H1 (cell line): Measurements from ENCODE around the gene L3MBTL4. TPM values are rescaled to one million over a fixed set of nuclear protein-coding genes. Genes with fewer than 3 reads are reported as not detected.

Source experiments
- CTCF ChIA-PET: fragments of 300-600 bp; sonication (Branson Sonifier 250); formaldehyde crosslinking; loops from one replicate; lab custom pipeline; 2021; ENCODE audit not compliant: partially characterized antibody; lab: Charles Lee
- POLR2A ChIA-PET: fragments of 300-600 bp; sonication (Branson Sonifier 250); formaldehyde crosslinking; loops from one replicate; lab custom pipeline; 2021; ENCODE audit warnings: inconsistent platforms; ENCODE audit not compliant: partially characterized antibody; lab: Charles Lee
- DNase-seq, 2 experiments: peaks; one replicate each; pipeline versions ENCODE4 v3.0.0 to v3.0.0-alpha.2; 2010 to 2022; ENCODE audit warnings: low spot score in 2 of 2, low read depth in 1 of 2, mixed read lengths in 1 of 2
- FAIRE-seq: peaks from 2 replicates; lab custom pipeline; 2011; peaks lifted over from hg19 to GRCh38; lab: Jason Lieb, UNC
- H2AFZ ChIP-seq: 2 replicates; pipeline ENCODE4 v1.8.1; 2012; ENCODE audit warnings: low read length, inconsistent platforms
- H2AK5ac ChIP-seq: 2 replicates; pipeline ENCODE4 v1.6.1; 2013; ENCODE audit warnings: low read depth, low read length
- H2BK120ac ChIP-seq: replicated peaks from 2 replicates; pipeline ENCODE3; 2013; ENCODE audit warnings: low read depth, low read length, inconsistent platforms
- H2BK12ac ChIP-seq: 2 replicates; pipeline ENCODE4 v1.6.1; 2013; ENCODE audit warnings: low read depth, low read length
- H2BK15ac ChIP-seq: 2 replicates; pipeline ENCODE4 v1.6.1; 2013; ENCODE audit warnings: low read length
- H2BK20ac ChIP-seq: 2 replicates; pipeline ENCODE4 v1.6.1; 2013; ENCODE audit warnings: low read length
- H2BK5ac ChIP-seq: 2 replicates; pipeline ENCODE4 v1.6.1; 2013; ENCODE audit warnings: low read depth, low read length
- H3K14ac ChIP-seq: 2 replicates; pipeline ENCODE4 v1.6.1; 2013; ENCODE audit warnings: inconsistent platforms; ENCODE audit not compliant: insufficient read length
- H3K18ac ChIP-seq: 2 replicates; pipeline ENCODE4 v1.6.1; 2013; ENCODE audit warnings: low read length; ENCODE audit errors: extremely low read depth
- H3K23ac ChIP-seq: 2 replicates; pipeline ENCODE4 v1.6.1; 2013; ENCODE audit warnings: inconsistent platforms; ENCODE audit not compliant: insufficient read length
- H3K23me2 ChIP-seq: 2 replicates; pipeline ENCODE4 v1.6.1; 2013; ENCODE audit warnings: low read depth, low read length
- H3K27ac ChIP-seq: 2 replicates; pipeline ENCODE4 v1.6.1; 2011; ENCODE audit warnings: low read depth, low read length, inconsistent platforms
- H3K27me3 ChIP-seq, 4 experiments: replicated peaks in 1 of 4; 1 replicate in 1 of 4; 2 replicates in 3 of 4; pipeline versions ENCODE4 v1.6.1 to v1.8.1; 2011 to 2013; ENCODE audit warnings: low read length in 3 of 4, mild to moderate bottlenecking in 3 of 4, inconsistent platforms in 2 of 4, mixed read lengths in 2 of 4, moderate library complexity in 1 of 4; ENCODE audit not compliant: control insufficient read depth in 3 of 4, insufficient read depth in 3 of 4; ENCODE audit errors: extremely low read depth in 1 of 4
- H3K36me3 ChIP-seq, 4 experiments: 2 replicates each; pipeline versions ENCODE4 v1.6.1 to v1.8.1; 2011 to 2013; ENCODE audit warnings: mild to moderate bottlenecking in 4 of 4, low read length in 3 of 4, moderate library complexity in 2 of 4, control low read depth in 1 of 4, inconsistent platforms in 1 of 4; ENCODE audit not compliant: insufficient read depth in 4 of 4, control insufficient read depth in 2 of 4
- H3K4ac ChIP-seq: replicated peaks from 2 replicates; pipeline ENCODE3; 2013; ENCODE audit warnings: low read length, low read depth, mixed read lengths, inconsistent platforms; ENCODE audit not compliant: insufficient read length
- H3K4me1 ChIP-seq, 4 experiments: replicated peaks in 1 of 4; 1 replicate in 1 of 4; 2 replicates in 3 of 4; pipeline versions ENCODE4 v1.6.1 to v1.8.1; 2011 to 2013; ENCODE audit warnings: low read length in 3 of 4, inconsistent platforms in 2 of 4, mixed read lengths in 1 of 4; ENCODE audit not compliant: insufficient read depth in 4 of 4, control insufficient read depth in 3 of 4
- H3K4me2 ChIP-seq, 2 experiments: 2 replicates each; pipeline versions ENCODE4 v1.6.1 to v1.8.1; 2011 to 2013; ENCODE audit warnings: low read depth in 2 of 2, low read length in 2 of 2, control low read depth in 1 of 2, inconsistent platforms in 1 of 2, mild to moderate bottlenecking in 1 of 2; ENCODE audit not compliant: insufficient read depth in 1 of 2
- H3K4me3 ChIP-seq, 4 experiments: fragments of 200-600, 300-600 bp in 1 of 4; sonication (generic), shearing (Covaris generic), sonication (Bioruptor Twin) in 1 of 4; 2 replicates each; pipeline versions ENCODE4 v1.5.1 to v1.8.1; 2011 to 2016; ENCODE audit warnings: low read length in 4 of 4, low read depth in 3 of 4, control low read depth in 2 of 4, inconsistent platforms in 2 of 4, mild to moderate bottlenecking in 2 of 4, mixed read lengths in 1 of 4, moderate library complexity in 1 of 4; ENCODE audit not compliant: insufficient read depth in 2 of 4; ENCODE audit errors: extremely low read depth in 1 of 4
- H3K56ac ChIP-seq: replicated peaks from 2 replicates; pipeline ENCODE3; 2013; ENCODE audit warnings: low read depth, mild to moderate bottlenecking, mixed read lengths, low read length, inconsistent platforms; ENCODE audit not compliant: insufficient read length
- H3K79me1 ChIP-seq: 2 replicates; pipeline ENCODE4 v1.6.1; 2013; ENCODE audit warnings: low read depth, low read length, control low read depth
- H3K79me2 ChIP-seq, 2 experiments: 2 replicates each; pipeline versions ENCODE4 v1.6.1 to v1.8.1; 2012 to 2013; ENCODE audit warnings: low read length in 2 of 2, mild to moderate bottlenecking in 2 of 2, inconsistent platforms in 1 of 2; ENCODE audit not compliant: insufficient read depth in 2 of 2, control insufficient read depth in 1 of 2
- H3K9ac ChIP-seq, 4 experiments: replicated peaks in 1 of 4; 1 replicate in 1 of 4; 2 replicates in 3 of 4; pipeline versions ENCODE4 v1.6.1 to v1.8.1; 2011 to 2013; ENCODE audit warnings: low read depth in 3 of 4, low read length in 3 of 4, control low read depth in 2 of 4, mild to moderate bottlenecking in 2 of 4, moderate library complexity in 2 of 4, inconsistent platforms in 1 of 4; ENCODE audit errors: extremely low read depth in 1 of 4
- H3K9me3 ChIP-seq, 2 experiments: 2 replicates each; pipeline versions ENCODE4 v1.6.1 to v1.8.1; 2012 to 2013; ENCODE audit warnings: mild to moderate bottlenecking in 2 of 2, moderate library complexity in 2 of 2, control low read depth in 1 of 2, inconsistent platforms in 1 of 2, low read depth in 1 of 2, low read length in 1 of 2, mixed read lengths in 1 of 2; ENCODE audit not compliant: insufficient read depth in 2 of 2
- H4K20me1 ChIP-seq, 2 experiments: replicated peaks in 1 of 2; 2 replicates each; pipeline versions ENCODE3 to v1.8.1; 2011 to 2013; ENCODE audit warnings: inconsistent platforms in 2 of 2, low read length in 2 of 2, mild to moderate bottlenecking in 1 of 2; ENCODE audit not compliant: insufficient read depth in 2 of 2, control insufficient read depth in 1 of 2
- H4K5ac ChIP-seq: 2 replicates; pipeline ENCODE4 v1.6.1; 2013; ENCODE audit warnings: low read length, low read depth, mixed read lengths, inconsistent platforms; ENCODE audit not compliant: insufficient read length
- H4K8ac ChIP-seq: 2 replicates; pipeline ENCODE4 v1.8.0; 2013; ENCODE audit warnings: mild to moderate bottlenecking, moderate library complexity, low read length, inconsistent platforms; ENCODE audit not compliant: insufficient read depth; ENCODE audit errors: extremely low read depth
- H4K91ac ChIP-seq: replicated peaks from 2 replicates; pipeline ENCODE3; 2013; ENCODE audit warnings: low read length, mixed read lengths, inconsistent platforms; ENCODE audit not compliant: insufficient read length
- ASH2L ChIP-seq: fragments of 200-600, 300-600 bp; sonication (generic); IDR thresholded peaks from one replicate; pipeline ENCODE4 v1.7.1; 2017; ENCODE audit warnings: low read length
- BCL11A ChIP-seq, 2 experiments: IDR thresholded peaks; one replicate each; pipeline ENCODE4 v1.6.1; 2011; ENCODE audit warnings: low read depth in 2 of 2, low read length in 2 of 2, mild to moderate bottlenecking in 2 of 2
- BRCA1 ChIP-seq: IDR thresholded peaks from 2 replicates; pipeline ENCODE4 v1.6.1; 2012; ENCODE audit warnings: low read depth, low read length, improper control_type of control experiment
- CBX5 ChIP-seq: fragments of 300-800, 300-1000 bp; sonication (generic); IDR thresholded peaks from 2 replicates; pipeline ENCODE4 v1.7.1; 2016; ENCODE audit warnings: antibody characterized with exemption, low read length, low read depth
- CEBPB ChIP-seq: IDR thresholded peaks from 2 replicates; pipeline ENCODE4 v1.6.1; 2012; ENCODE audit warnings: low read depth, low read length
- GABPA ChIP-seq: IDR thresholded peaks from 2 replicates; pipeline ENCODE4 v1.6.1; 2011; ENCODE audit warnings: mild to moderate bottlenecking, low read length, moderate library complexity, borderline replicate concordance; ENCODE audit not compliant: insufficient read depth
- GTF2F1 ChIP-seq: IDR thresholded peaks from 2 replicates; pipeline ENCODE4 v1.6.1; 2012; ENCODE audit warnings: low read depth, low read length, improper control_type of control experiment, borderline replicate concordance
- HDAC6 ChIP-seq: IDR thresholded peaks from one replicate; pipeline ENCODE4 v1.7.1; 2012; ENCODE audit warnings: low read depth, mild to moderate bottlenecking, inconsistent platforms, low read length, moderate library complexity
- KDM4A ChIP-seq: IDR thresholded peaks from one replicate; pipeline ENCODE4 v1.7.1; 2012; ENCODE audit warnings: low read depth, mild to moderate bottlenecking, moderate library complexity, low read length, inconsistent platforms; ENCODE audit not compliant: severe bottlenecking
- MAFK ChIP-seq: IDR thresholded peaks from 2 replicates; pipeline ENCODE4 v1.6.1; 2012; ENCODE audit warnings: low read depth, mild to moderate bottlenecking, improper control_type of control experiment, low read length
- POU5F1 ChIP-seq: IDR thresholded peaks from 2 replicates; pipeline ENCODE4 v1.6.1; 2011; ENCODE audit warnings: low read depth, mild to moderate bottlenecking, low read length, moderate library complexity
- RXRA ChIP-seq: IDR thresholded peaks from 2 replicates; pipeline ENCODE4 v1.6.1; 2011; ENCODE audit warnings: low read depth, mild to moderate bottlenecking, low read length, moderate library complexity; ENCODE audit not compliant: insufficient read depth
- TAF7 ChIP-seq: optimal IDR thresholded peaks from 2 replicates; pipeline ENCODE3; 2011; ENCODE audit warnings: low read depth, mild to moderate bottlenecking, inconsistent platforms, low read length, moderate library complexity, borderline replicate concordance
- ZNF274 ChIP-seq: IDR thresholded peaks from 2 replicates; pipeline ENCODE4 v1.7.0; 2012; ENCODE audit warnings: low read length, borderline replicate concordance; ENCODE audit errors: extremely low read depth
- WGBS, 2 experiments: shearing (Covaris generic) in 1 of 2; methylation state at CpG; one replicate each; pipeline versions ENCODE4 v1.1.6 to v1.1.7; 2013 to 2015; ENCODE audit warnings: low lambda C conversion rate in 2 of 2, mixed read lengths in 2 of 2, inconsistent platforms in 1 of 2, low coverage in 1 of 2, missing lambda C conversion rate in 1 of 2; ENCODE audit not compliant: insufficient replicate concordance in 2 of 2, insufficient coverage in 1 of 2, insufficient read length in 1 of 2; ENCODE audit errors: extremely low coverage in 1 of 2, missing lambda C conversion rate in 1 of 2; 5-methylcytosine and 5-hydroxymethylcytosine counted together
- polyA plus RNA-seq, 7 experiments: library from polyadenylated mRNA; depleted of rRNA in 3 of 7; stranded (reverse) in 5 of 7; unstranded in 2 of 7; fragments of >200 nt in 5 of 7; fragments of 200-250 nt in 2 of 7; gene quantifications; 1 replicate in 5 of 7; 2 replicates in 1 of 7; 4 replicates in 1 of 7; pipeline versions ENCODE4 v1.2.1 to v1.2.3, GENCODE V29; 2011 to 2013; ENCODE audit warnings: missing spikeins in 2 of 7, mixed read lengths in 2 of 7
- total RNA-seq: library from RNA; stranded (reverse); fragmentation: NEBNext Ultra II Directional; extraction: Animal tissue kit (Norgen Biotek cat#: 25700); gene quantifications from 2 replicates; pipeline ENCODE4 v1.2.1, GENCODE V29; 2021

Gene L3MBTL4
- total and polyA plus RNA-seq, 2 of the 8 experiments (the other 6 are each of a cell fraction or from before 2014, with no cell fraction given), result 1.0 to 2.1 TPM

DNA sequence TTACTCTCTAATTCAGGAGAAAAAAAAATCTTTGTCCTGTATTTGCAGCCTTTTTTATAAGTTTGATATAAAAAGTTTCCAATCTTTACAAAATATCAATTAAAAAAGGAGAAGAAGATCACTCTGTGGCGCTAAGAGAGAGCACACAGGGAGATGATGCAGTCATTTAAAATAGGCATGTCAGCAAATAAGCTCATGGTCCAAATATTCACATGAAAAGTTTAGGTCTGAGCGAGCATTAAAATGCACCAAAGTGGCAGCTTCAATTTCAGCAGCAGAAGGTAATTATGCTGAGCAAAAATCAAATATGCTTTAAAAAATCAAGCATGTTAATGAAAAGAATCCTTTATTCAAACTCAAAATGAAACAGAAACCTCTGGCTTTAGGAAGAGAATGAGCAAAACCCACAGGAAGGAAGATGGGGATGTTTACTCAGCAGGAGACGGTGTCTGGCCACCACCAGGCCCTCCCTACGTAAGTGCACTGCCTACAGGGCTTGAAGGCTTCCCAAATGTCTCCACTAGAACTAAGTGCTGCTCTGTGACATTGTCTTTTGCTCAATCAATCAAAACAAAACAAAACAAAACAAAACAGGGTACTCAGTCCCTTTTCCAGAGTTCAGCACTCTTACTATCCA is 120.4 kb downstream of the L3MBTL4 start:
- no peaks in the 10 kb centered on the region for H3K36me3 ChIP-seq
- H3K4me1 ChIP-seq, result peaks cover 0 to 4% (median 0%) of the 10 kb centered on the region in 4 experiments; a peak in 1 of 7 replicates
- H3K14ac ChIP-seq, result no peak overlapping the region
- H2BK120ac ChIP-seq, result no peak overlapping the region
- H3K4me3 ChIP-seq, result no peak overlapping the region
- H3K4me2 ChIP-seq, result no peak overlapping the region
- H2AFZ ChIP-seq, result no peak overlapping the region
- DNase-seq, result no peak
- no peaks in the 10 kb centered on the region for H3K79me2 ChIP-seq
- H4K91ac ChIP-seq, result no peak overlapping the region
- no peak overlapping the region for H2BK15ac ChIP-seq
- WGBS, 2 experiments, result 80% methylated on average over 4 of the region's 4 CpGs; no CpG with 5 or more reads in 1 of the 2 experiments
- H4K5ac ChIP-seq, result no peak overlapping the region
- H2BK5ac ChIP-seq, result no peak overlapping the region
- CTCF ChIA-PET, result interaction anchor here (0.7 kb wide), 1 partner anchor 24 kb away, joined by 3 read pairs; no protein-coding TSS in a partner anchor
- H3K56ac ChIP-seq, result no peak overlapping the region
- H2BK12ac ChIP-seq, result no peak overlapping the region
- no peak for TF ChIP-seq BCL11A (IDR thresholded peaks at IDR 0.05; ENCODE audit: low read depth in 2 of 2, low read length in 2 of 2)
- no peak for TF ChIP-seq KDM4A
- TF ChIP-seq CBX5, result no peak
- no peak for TF ChIP-seq GTF2F1
- no peak for TF ChIP-seq CEBPB
- TF ChIP-seq HDAC6, result no peak
- TF ChIP-seq ZNF274, result no peak
- TF ChIP-seq GABPA, result no peak
- TF ChIP-seq BRCA1, result no peak
- TF ChIP-seq RXRA, result no peak
- TF ChIP-seq ASH2L, result no peak
- no peak for TF ChIP-seq MAFK
- no peak for TF ChIP-seq TAF7
- no peak for TF ChIP-seq POU5F1
- TF ChIP-seq, all 59 proteins: peak for 0
- Histone ChIP-seq H3K18ac (no peak overlapping the region), H3K9me3 (no peaks in the 10 kb centered on the region), H3K23ac (no peak overlapping the region), H2AK5ac (no peak overlapping the region), H3K23me2 (no peaks in the 10 kb centered on the region), H2BK20ac (no peak overlapping the region), H3K9ac (no peak overlapping the region), H4K8ac (no peak overlapping the region), H3K4ac (no peak overlapping the region), H4K20me1 (no peaks in the 10 kb centered on the region), H3K79me1 (no peaks in the 10 kb centered on the region), H3K27me3 (no peaks in the 10 kb centered on the region), H3K27ac (no peak overlapping the region)
- FAIRE-seq, result peak; percentile 58
- POLR2A ChIA-PET, result no interaction called here
